Cerebellar cortex (tissue), 1 donor: ENCODE results near the gene ACER2.
A peak's percentile ranks its signal among the peaks of the same experiment; 100 is the strongest.
"Not testable (repeated sequence)": the region's sequence is repeated elsewhere in the genome, so short reads cannot be mapped to it uniquely, and the experiment has no call there.

Source experiments
- DNase-seq: peaks from one replicate; pipeline ENCODE4 v3.0.0-alpha.2; 2015; ENCODE audit warnings: low spot score

Gene ACER2

DNA sequence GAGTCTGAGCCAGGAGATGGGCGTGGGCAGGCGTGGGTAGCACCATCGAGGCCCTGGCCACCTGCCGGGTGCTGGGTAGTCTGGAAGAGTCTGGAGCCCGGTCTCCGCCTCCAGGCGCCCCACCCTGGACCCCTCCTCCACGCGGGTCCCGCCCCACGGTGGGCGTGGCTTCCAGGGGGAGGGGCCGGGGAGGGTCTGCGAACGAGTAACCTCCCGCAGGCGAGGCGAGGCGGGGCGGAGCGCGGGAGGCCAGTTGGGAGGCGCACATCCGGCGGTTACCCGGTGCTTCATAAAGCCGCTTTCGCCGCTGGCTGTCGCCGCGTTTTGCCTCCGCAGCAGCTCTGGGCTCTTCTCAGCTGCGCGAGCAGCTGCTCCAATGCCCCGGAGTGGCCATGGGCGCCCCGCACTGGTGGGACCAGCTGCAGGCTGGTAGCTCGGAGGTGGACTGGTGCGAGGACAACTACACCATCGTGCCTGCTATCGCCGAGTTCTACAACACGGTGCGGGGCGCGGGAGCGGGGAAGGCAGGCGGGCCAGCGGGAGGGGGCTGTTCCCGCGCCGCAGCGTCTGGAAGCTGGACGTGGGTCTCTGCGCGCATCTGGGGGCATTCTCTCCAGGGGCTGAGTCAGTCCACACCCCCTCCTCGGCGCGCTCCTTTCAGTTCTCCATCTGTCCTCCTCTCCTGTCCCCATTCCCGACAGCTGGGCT, at the start of gene ACER2:
Gene ACER2, plus strand, starts transcription at position 317 of the 708 bp plus-strand sequence. Its CDS starts 76 bp downstream, at position 393.
- peak; percentile 86 for DNase-seq

GRCh38 chr9:19369107-19369506, 39.7 kb upstream of the ACER2 start:
- no peak for DNase-seq

DNA sequence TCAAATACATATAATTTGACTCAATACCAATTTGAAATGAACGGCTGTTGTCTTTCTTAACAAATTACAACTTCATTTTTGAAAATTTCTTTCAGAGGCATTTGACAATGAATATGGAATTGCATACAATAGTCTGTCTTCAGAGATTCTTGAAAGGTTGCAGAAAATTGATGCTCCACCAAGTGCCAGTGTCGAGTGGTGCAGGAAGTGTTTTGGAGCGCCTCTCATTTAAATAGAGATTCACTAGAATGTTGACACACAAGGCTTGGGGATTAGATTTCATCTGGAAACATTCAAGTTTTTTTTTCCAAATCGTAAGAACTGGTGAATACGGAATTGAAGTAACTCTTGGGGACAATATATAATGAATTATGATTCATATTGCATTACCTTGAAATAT, 36.9 kb upstream of the ACER2 start:
- DNase-seq = no peak

DNA sequence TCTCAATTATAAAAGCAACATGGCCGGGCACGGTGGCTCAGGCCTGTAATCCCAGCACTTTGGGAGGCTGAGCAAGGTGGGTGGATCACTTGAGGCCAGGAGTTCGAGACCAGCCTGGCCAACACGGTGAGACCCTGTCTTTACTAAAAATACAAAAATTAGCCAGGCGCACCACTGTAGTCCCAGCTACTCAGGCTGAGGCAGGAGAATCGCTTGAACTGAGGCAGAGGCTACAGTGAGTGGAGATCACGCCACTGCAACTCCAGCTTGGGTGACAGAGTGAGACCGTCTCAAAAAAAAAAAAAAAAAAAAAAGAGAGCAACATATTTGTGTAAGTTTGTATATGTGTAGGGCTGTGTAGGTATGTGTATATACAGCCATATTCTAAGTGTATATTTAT, 36.2 kb upstream of the ACER2 start:
- no peak for DNase-seq

DNA sequence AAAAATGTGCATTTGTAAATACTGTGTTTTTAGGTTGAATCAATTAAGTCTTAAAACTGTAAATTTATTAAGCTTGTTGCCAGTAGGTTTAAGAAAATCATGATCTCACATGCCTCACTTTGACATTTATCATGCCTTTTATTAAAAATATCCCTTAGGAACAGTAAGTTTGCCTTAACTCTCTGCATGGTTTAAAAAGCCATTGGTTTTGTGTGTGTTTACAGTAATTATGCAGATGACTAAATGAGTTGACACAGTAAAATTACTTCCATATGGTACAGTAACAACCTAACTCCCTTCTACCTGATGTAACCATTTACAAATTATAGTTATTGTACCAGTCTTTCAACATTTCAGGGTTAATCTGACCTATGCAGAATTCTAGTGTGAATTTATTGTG, 35.3 kb upstream of the ACER2 start:
- DNase-seq = no peak

GRCh38 chr9:19375538-19375937, 33.3 kb upstream of the ACER2 start:
- DNase-seq = no peak

GRCh38 chr9:19376931-19377330, 31.9 kb upstream of the ACER2 start:
- DNase-seq = no peak

DNA sequence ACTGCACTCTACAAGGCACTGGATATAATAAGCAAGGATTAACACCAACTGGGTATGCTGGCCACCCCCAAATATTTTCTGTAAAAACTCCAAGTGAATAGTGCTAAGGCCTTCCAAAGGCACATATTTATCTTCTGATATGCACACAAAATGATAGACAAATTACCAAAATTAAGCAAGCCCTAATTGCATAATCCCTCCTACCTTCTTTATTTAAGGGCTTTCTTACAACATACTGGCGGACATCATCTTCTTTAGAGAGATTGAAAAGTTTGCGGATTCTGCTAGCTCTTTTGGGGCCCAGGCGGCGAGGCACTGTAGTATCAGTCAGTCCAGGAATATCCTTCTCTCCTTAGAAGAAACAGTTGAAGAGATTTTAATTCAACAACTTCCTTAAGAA, 30.6 kb upstream of the ACER2 start:
- DNase-seq = no peak

GRCh38 chr9:19378647-19379046, 30.2 kb upstream of the ACER2 start:
- DNase-seq = no peak

GRCh38 chr9:19379283-19379682, 29.5 kb upstream of the ACER2 start:
- no peak for DNase-seq

GRCh38 chr9:19379697-19380046, 29.1 kb upstream of the ACER2 start:
- DNase-seq = no peak

DNA sequence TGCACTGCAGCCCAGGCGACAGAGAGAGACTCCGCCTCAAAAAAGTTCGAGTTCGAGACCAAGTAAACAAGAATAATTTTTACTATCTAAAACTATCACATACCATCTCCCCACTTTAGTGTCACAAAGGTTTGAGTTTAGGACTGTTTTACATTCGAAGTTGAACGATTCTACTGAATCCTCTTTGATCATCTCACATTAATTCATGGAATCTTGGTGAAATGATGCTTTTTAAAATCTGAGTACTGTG, 28.1 kb upstream of the ACER2 start:
- DNase-seq = no peak

- no peak for DNase-seq
Observed at GRCh38 chr9:19381656-19382055, 27.2 kb upstream of the ACER2 start.

GRCh38 chr9:19385212-19385611, 23.6 kb upstream of the ACER2 start:
- DNase-seq = not testable (repeated sequence)

GRCh38 chr9:19385786-19386501, 22.9 kb upstream of the ACER2 start:
- no peak for DNase-seq

DNA sequence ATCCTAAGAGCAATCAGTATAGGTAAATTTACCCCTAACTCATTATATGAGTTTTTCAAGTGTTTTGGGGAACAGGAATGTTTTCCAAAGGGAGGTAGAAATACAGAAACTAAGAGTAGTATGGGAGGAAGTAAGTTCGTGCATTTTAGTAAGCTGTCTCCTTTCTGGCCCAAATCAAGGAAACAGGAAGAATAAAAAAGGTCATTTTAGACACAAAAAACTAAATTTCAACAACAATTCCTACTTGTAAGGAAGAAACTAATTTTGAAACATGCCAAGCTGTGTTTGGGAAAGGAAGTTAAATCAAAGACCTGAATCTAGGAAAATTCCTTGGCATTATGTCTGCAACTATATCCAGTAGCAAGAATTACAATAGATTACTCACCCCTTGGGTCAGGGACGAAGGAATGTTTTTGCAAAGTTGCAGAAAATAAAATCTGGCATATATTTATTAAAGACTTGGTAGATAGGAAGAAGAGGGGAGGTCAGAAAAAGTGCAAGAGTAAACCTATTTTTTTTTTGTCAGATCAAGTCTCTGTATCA, 22.2 kb upstream of the ACER2 start:
- no peak for DNase-seq

DNA sequence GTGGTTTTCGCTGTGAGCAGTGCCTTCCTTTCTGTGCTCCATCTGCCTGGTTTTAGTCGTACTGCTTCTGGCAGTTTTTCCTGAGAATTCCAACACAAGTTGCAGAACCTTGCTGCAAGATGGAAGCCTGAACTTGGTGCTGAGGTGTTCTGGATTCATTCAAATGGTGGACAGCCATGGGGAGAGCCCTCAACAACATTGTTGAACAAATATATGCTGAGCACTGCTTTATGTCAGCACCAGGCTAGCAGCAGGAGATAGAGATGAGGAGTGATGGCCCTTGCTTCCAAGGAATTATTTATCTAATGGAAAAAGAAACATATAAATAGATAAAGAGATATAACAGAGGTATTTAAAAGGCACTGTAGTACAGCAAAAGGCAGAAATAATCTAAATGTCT, 21.5 kb upstream of the ACER2 start:
- DNase-seq = no peak

- not testable (repeated sequence) for DNase-seq
Observed at GRCh38 chr9:19389539-19389938, 19.3 kb upstream of the ACER2 start.

GRCh38 chr9:19397845-19398244, 11.0 kb upstream of the ACER2 start:
- no peak for DNase-seq

DNA sequence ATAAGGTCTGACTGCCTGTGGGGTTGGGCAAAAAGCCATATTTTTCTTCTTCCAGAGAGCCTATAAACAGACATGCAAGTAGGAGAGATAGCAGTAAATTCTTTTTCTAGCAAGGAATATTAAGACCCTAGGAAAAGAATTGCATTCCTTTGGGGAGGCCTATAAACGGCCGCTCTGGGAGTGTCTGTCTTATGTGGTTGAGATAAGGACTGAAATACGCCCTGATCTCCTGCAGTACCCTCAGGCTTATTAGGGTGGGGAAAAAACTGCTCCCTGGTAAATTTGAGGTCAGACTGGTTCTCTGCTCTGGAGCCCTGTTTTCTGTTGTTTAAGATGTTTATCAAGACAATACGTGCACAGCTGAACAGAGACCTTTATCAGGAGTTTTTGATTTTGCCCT, 5.6 kb upstream of the ACER2 start:
- not testable (repeated sequence) for DNase-seq

DNA sequence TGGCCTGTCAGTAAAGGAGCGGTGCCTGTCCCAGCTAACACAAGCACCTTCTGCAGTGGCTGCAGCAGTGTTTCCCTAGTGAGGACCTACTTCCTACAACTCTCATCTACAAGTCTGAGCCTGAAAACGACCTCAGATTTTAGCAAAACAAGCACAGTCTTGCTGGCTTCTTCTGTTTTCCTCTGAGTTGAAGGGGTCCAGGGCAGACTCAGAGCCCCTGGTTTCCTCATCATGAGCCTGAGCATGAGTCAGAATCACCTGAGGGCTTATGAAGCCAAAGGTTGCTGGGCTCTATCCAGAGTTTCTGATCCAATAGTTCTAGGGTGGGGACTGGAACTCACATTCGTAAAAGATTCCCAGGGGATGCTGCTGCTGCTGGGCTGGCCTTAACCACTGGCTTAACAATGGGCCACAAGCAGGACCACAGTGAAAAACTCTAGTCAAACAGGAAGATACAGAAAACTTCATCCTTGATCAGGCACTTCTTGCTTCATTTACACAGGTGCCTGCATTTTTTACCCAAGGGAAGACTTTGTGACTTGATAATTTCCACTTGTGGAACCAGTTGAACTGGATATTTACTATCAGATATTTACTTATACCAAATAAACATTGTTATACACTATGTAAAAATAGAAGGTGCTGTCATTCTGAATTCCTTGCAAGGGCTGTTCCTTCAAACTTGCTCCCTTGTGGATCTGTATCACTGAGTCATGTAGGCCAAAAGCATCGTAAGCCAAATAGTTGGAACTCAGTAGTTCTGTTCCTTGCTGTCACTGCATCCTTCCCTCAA, 4.3 kb upstream of the ACER2 start:
- DNase-seq = no peak

- peak; percentile 77 for DNase-seq
Observed at GRCh38 chr9:19405771-19406170, 3.0 kb upstream of the ACER2 start.

GRCh38 chr9:19408316-19408692, 505 bp upstream of the ACER2 start:
- DNase-seq = peak; percentile 21
